Medulla oblongata (tissue), 1 donor: ENCODE results near the gene DTNA.
"Not testable (repeated sequence)": the region's sequence is repeated elsewhere in the genome, so short reads cannot be mapped to it uniquely, and the experiment has no call there.

Experiments used
- DNase-seq: peaks from one replicate; pipeline ENCODE4 v3.0.0-alpha.2; 2015; ENCODE audit errors: extremely low spot score

The DTNA gene

GRCh38 chr18:34893239-34893638, 183.1 kb downstream of the DTNA start:
- no peak for DNase-seq

- no peak for DNase-seq
Measured at GRCh38 chr18:34901299-34901698, 191.2 kb downstream of the DTNA start.

DNA sequence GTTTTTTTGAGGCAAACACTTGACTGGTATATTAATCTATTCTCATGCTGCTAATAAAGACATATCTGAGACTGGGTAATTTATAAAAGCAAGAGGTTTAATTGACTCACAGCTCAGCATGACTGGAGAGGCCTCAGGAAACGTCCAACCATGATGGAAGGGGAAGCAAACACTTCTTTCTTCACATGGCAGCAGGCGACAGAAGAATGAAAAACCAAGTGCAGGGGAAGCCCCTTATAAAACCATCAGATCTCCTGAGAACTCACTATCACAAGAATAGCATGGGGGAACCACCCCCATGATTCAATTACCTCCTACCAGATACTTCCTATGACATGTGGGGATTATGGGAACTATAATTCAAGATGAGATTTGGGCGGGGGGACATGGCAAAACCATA, 194.9 kb downstream of the DTNA start:
- no peak for DNase-seq

- DNase-seq, result not testable (repeated sequence)
Measured at GRCh38 chr18:34906985-34907384, 196.9 kb downstream of the DTNA start.

DNA sequence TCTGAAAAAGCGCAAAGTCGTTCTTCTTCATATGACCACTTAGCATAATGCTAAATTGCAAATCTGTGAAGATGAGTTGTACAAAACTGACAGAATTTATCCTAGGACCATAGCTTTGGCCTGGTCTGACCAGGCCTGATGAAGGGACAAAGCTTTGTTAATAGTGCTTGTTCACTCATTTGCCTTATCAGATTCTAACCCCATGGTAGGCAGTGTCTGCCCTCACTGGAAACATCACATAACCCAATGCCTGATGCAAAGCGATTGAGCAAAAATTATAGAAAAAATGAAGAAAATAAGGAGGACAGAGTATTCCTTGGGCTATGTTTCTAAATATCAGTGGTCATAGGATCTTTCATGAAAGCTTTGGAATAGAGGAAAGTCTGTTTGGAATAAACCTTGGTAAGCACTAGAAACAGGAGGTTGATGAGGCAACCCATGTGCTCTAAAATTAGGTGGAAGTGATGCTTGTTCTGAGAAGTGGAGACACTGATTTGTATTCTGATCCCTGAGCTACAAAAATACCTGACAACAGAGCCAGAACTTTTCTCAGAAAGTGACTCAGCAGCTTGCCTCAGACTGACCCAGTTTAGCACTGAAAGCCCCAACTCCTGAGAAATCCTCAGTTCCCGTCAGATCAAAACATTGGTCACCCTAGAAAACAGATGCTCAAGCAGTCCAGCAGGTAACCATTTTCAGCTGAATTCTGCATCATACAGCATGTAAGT, 199.7 kb downstream of the DTNA start:
- DNase-seq, result peak; percentile 71

DNA sequence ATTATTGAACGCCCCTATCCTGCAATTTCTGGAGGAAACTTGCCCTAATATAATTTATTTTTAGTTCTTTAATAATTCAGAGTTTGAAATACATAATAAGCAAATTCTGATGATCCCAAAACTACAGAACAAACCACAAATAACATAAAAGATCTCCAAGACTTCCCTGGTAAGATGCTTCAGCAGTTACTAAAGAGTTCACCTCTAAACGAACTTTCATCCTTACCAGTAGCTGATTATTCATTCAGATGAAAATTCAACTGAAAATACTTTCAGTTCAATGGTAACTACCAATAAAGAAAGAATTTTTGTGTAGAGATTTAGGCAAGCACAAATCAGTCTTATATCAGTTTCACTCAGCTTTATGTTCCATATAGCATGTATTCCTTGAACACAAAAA, 201.0 kb downstream of the DTNA start:
- no peak for DNase-seq

DNA sequence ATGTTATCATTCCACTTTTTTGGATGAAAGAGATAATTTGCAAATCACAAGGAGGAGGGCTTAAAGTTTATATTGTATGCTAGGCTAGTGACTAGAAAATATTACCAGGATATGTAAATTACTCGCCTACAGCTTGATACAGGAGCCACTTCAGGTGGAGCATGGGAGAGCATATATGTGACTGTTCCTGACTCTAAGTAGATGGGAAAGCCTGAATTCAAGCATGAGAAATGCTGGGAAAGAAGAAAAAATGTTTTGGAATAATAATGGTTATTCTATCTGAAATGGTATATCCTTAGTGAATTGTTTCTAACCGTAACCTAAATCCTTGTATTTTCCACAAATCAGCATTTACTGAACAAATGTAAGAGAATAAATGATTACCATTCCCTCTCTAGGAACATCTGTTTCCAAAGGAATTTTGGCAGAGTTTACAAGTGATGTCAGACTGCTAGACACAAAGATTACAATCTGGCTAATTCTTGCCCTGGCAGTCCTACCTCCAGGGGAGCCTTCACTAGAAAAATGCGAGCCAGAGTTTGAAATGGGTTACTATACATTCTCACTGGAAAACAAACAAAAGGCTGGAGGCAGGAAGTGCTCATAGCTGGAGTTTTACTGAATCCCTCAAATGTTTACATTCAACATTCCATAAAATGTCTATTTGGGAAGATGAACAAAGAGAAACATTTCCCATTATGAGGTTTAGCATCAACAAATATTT, 201.7 kb downstream of the DTNA start:
- DNase-seq, result peak; percentile 58

- peak; percentile 69 for DNase-seq
Measured at GRCh38 chr18:34913837-34914661, 204.0 kb downstream of the DTNA start.

GRCh38 chr18:34915046-34915445, 204.9 kb downstream of the DTNA start:
- no peak for DNase-seq

DNA sequence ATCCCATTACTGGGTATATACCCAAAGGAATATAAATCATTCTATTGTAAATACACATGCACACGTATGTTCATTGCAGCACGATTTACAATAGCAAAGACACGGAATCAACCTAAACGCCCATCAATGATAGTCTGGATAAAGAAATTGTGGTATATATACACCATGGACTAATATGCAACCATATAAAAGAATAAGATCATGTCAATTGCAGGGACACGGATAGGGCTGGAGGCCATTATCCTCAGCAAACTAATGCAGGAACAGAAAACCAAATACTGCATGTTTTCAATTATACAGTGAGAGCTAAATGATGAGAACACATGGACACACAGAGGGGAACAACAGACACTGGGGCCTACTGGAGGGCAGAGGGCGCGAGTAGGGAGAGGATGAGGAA, 206.4 kb downstream of the DTNA start:
- not testable (repeated sequence) for DNase-seq

- DNase-seq, result no peak
Measured at GRCh38 chr18:34918856-34919255, 208.8 kb downstream of the DTNA start.

- DNase-seq, result no peak
Measured at GRCh38 chr18:34921226-34921625, 211.1 kb downstream of the DTNA start.

DNA sequence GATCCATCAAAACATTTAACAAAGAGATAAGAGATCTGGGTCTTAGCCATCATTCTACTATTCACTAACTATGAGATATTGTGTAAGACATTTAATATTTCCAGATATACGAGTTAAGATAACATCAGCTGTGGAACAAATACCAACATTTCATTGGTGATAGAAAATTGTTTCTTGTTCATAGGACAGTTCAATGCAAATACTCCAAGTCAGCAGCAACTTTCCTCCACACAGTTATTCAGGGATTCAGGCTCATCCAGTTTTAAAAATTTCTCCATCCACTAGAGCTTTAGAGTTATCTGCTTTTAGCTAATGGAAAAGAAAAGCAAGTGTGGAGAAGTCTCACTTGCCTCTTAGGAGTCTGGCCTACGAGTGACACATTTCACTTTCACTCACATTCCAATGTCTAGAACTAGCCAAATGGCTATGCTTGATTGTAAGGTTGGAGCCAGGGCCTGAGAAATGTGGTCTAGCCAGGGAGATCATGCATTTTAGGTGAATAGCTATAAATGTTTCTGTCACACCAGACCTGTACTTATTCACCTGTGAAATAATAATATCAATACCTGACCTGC, 211.8 kb downstream of the DTNA start:
- DNase-seq, result no peak

DNA sequence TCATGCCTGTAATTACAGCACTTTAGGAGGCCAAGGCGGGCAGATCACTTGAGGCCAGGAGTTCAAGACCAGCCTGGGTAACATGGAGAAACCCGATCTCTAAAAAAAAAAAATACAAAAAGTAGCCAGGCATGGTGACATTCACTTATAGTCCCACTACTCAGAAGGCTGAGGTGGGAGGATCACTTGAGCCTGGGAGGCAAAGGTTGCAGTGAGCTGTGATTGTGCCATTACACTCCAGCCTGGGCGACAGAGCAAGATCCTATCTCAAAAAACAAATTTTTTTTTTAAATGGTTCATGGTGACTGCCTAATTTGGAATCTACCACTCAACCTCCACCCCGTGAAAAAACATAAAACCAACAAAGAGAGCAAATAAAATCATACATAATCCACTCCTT, 212.5 kb downstream of the DTNA start:
- DNase-seq, result not testable (repeated sequence)

DNA sequence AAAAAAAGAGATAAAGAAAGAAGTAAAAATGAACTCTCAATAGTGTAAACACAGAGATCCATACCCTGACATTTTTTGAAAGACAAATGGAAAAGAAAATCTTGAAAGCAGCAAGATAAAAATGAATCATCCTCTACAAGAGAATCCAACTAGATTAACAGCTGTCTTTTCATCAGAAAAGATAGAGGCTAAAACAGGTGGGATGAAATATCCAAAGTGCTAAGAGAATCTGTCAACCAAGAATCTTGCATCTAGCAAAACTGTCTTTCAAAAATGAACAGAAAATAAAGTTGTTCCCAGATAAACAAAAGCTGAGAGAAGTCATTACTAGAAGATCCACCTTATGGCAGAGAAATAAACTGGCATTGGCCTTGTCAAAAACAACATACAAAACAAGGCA, 213.8 kb downstream of the DTNA start:
- no peak for DNase-seq

GRCh38 chr18:34926683-34927082, 216.6 kb downstream of the DTNA start:
- no peak for DNase-seq

DNA sequence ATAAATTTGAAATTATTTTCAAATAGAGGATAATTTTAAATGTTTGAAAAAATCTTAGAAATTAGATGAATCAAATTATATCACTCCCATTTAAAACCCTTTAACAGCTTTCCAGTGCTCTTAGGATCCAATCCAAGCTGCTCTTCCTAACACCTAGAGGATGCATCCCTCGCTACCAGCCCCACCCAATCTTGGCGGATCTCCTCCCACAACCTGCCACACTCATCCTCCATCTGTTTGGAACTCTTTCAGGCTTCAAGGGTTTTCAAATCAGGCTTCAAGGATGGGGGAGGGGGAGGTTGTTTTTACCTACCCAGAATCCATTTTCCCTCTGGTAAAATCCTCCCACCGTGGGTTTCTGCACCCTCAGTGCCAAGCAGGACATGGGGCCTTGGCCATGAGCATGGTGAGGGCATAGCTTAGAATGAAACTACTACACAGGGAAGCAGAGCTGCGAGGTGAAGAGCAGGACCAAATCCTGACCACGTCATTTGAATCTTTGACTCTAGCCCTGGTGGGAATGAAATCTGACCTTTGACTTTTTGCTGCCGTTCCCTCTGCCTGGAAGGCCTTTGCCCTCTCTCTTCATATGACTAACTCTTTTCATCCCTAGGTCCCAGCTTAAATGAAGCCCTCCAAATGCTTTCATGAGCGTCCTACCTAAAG, 218.1 kb downstream of the DTNA start:
- DNase-seq, result no peak

GRCh38 chr18:34928754-34929335, 218.7 kb downstream of the DTNA start:
- DNase-seq, result no peak

DNA sequence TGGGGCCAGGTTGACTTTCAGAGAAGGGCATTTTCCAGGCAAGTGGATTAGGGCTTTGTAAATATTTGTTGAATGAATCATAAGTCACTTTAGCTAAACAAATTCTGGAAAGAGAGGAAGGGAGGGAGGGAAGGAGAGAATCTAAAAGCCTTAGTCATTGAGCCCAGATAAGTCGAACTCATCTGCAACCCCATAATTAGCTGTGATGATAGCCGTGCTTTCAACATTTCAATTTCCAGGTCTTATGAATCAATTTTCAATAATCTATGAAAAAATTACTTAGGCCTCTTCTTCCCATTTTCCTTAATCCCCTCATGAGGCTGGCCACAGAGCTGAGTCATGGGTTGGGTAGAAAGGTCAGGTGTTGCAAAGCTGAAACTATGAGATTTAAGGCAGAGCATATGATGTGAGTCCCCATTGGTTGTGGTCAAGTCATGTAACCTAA, 219.3 kb downstream of the DTNA start:
- no peak for DNase-seq

- DNase-seq, result no peak
Measured at GRCh38 chr18:34932363-34932762, 222.3 kb downstream of the DTNA start.

GRCh38 chr18:34932792-34933466, 222.8 kb downstream of the DTNA start:
- DNase-seq, result no peak
